GM19468 (cell line): ENCODE measurements around the gene NLN.
"Not testable (repeated sequence)": the region's sequence is repeated elsewhere in the genome, so short reads cannot be mapped to it uniquely, and the experiment has no call there.

Experiments used
- ATAC-seq: cut with Tn5 transposase; IDR thresholded peaks from one replicate; pipeline ENCODE4 v1.9.1; 2021; ENCODE audit warnings: mild to moderate bottlenecking, moderate library complexity, moderate number of reproducible peaks; ENCODE audit not compliant: unreplicated experiment; ENCODE audit errors: extremely low read depth

NLN gene

DNA sequence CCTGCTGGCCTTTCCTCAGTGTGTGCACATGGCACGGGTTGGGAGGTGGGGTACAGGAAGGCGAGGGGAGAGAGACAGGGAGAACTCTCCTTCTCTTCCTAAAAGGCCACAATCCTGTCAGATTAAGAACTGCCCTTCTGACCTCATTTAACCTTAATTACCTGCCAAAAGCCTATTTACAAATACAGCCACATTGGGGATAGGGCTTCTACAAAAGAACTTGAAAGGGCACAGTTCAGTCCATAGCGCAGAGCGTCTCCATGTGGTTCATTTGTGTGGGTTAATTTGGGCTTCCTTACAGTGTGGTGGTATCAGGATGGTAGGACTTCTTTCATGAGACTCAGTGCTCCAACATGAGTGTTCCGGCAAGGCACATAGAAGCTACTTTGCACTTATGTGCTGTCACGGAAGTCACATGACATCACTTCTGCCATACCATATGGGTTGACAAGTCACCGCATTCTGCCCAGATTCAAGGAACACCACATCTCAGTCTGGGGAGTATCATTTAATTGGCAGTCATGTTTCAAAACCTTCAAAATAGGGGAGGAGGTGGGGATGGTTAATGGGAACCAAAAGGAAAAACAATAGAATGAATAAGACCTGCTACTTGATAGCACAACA, 46.8 kb downstream of the NLN start:
- no peak for ATAC-seq

GRCh38 chr5:65769539-65769938, 47.5 kb downstream of the NLN start:
- no peak for ATAC-seq

GRCh38 chr5:65771266-65771665, 49.3 kb downstream of the NLN start:
- no peak for ATAC-seq

DNA sequence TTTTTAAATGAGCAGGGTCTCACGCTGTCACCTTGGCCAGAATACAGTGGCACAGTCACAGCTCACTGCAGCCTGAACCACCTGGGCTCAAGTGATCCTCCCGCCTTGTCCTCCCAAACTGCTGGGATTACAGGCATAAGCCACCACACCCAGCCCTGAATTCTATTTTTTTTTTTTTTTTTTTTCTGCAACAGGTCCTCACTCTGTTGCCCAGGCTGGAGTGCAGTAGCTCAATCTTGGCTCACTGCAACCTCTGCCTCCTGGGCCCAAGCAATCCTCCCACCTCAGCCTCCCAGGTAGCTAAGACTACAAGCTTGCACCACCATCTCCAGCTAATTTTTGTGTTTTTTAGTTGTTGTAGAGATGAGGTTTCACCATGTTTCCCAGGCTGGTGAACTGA, 51.0 kb downstream of the NLN start:
- ATAC-seq = not testable (repeated sequence)

DNA sequence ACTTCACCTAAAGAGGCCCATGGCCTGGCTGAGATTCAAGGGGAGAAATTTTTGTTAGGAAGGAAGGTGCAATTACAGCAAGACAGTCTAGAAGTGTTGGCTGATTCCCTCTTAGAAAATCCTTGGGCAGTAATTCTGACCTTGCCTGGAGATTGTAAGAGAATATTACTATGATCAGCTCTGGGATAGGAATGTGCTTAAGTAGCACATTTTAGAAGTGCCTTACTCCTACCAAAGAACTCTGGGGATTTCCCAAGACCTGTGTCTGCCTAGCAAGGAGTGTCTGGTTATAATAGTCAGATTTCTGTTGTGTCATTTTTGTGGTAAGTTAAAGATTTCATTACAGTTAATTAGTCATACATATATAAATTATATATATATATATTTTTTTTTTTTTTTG, 52.3 kb downstream of the NLN start:
- no peak for ATAC-seq

DNA sequence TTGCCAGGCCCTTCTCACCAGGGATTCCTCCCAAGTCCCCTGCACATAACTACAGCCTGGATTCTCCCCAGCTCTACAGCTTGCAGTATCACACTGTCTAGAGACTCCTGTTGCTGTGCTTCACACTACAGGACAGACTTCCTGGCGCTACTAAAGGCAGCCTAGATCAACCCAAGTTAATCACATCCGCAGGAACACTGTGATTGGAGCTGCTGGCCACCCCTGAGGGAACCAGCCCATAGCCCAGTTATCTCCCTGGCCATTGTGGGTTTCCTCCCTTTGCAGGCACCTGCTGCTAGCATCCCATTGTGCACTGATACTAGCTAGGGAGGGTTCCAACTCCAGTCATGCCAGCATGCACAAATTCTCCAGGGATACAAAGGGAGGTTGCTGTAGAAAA, 53.5 kb downstream of the NLN start:
- ATAC-seq = no peak

DNA sequence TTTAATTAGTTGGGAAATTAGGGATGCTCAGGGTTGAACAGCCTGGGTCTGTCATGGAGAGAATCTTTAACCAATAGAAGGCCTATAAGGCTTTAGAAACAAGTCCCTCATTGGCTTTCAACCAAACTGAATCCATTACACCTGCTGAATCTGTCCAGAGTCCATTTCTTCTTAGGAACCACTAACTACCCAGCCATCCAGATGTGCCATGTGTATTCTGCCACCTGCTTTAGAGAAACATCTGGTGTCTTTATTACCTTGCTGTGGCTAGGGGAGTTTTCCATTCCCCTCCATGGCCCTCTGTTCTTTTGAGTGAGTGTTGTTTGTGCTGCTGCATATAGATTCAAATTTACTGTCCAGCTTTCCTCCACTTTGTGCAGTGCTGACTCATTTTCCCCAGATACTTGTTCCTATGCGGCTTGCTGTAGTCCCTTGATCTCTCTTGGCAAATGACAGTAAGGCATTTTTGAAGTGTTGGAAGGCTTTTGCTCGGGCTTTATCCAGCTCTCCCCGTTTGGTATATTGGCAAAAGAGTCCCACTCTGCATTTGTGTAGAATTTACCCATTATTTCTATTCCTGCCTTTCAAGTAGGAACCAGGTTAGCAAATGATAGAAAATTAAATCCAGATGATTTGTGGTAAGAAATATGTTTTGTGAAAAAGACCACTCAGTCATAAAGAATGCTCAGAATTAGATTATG, 54.6 kb downstream of the NLN start:
- no peak for ATAC-seq

- ATAC-seq = no peak
Measured at GRCh38 chr5:65778126-65778525, 56.1 kb downstream of the NLN start.

GRCh38 chr5:65779643-65780042, 57.6 kb downstream of the NLN start:
- no peak for ATAC-seq

DNA sequence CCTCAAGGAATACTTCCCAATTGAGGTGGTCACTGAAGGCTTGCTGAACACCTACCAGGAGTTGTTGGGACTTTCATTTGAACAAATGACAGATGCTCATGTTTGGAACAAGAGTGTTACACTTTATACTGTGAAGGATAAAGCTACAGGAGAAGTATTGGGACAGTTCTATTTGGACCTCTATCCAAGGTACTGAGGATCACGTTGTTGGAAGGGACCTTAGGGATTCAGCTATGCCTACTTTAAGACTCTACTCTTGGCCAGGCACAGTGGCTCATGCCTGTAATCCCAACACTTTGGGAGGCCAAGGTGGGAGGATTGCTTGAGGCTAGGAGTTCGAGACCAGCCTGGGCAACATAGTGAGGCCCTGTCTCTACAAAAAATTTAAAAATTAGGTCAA, 66.3 kb downstream of the NLN start:
- not testable (repeated sequence) for ATAC-seq

DNA sequence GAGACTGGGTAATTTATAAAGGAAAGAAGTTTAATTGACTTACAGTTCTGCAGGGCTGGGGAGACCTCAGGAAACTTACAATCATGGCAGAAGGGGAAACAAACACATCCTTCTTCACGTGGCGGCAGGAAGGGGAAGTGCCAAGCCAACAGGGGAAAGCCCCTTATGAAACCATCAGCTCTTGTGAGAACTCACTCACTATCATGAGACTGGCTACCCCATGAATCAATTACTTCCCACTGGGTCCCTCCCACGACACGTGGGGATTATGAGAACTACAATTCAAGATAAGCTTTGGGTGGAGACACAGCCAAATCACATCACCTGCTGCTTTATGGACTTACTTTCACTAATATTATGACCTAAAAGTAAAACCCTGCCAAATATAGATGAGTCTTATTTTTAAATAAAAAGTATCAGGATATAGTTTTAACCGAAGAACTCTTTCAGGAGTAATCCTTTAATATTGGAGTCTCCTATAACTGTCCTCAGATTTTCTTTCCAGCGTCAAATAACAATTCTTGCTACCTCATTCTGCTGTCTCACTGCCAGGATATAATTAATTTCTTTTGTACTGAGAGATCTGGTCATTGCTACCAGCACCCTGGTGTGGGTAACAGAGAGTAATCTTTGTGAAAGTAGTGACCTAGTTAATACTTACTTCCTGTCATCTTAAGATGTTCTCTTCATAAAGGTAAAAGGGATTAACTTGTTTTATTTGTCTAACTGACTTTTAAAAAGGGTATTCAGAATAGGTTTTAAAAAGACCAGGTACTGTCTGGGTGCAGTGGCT, 68.6 kb downstream of the NLN start:
- no peak for ATAC-seq

GRCh38 chr5:65791712-65792673, 70.0 kb downstream of the NLN start:
- no peak for ATAC-seq

- no peak for ATAC-seq
Measured at GRCh38 chr5:65796269-65796668, 74.3 kb downstream of the NLN start.

GRCh38 chr5:65796751-65797316, 74.8 kb downstream of the NLN start:
- no peak for ATAC-seq

GRCh38 chr5:65797481-65797880, 75.5 kb downstream of the NLN start:
- ATAC-seq = no peak

DNA sequence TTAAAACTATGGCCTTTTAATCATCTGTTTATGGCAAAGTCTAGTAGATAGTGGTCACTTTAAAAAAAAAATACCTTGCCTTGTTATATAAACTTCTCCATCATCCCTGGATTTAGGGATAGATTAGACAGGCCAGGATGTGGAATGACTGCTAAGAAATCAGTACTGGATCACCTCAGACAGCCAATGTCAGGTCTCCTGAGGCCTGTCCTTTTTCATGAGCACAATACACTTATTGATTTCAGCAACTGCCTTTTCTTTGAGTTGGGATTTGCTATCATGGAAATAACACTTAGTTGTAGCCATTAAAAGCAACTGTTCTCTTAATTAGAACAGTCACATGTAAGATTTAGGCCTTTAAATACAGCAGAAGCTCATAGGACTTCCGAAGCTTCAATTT, 77.9 kb downstream of the NLN start:
- no peak for ATAC-seq

DNA sequence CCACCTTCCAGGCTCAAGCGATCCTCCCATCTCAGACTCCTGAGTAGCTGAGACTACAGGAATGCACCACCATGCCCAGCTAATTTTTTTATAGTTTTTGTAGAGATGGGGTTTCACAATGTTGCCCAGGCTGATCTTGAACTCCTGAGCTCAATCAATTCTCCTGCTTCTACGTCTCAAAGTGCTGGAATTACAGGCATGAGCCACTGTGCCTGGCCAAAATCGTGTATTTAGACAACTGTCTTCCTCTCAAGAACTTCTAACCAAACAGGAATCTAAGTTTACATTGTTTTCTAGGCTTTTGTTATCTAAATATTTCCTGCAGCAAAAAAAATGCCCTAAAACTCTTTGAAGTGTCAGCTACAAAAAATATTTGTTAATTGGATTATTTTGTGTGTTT, 78.8 kb downstream of the NLN start:
- no peak for ATAC-seq

DNA sequence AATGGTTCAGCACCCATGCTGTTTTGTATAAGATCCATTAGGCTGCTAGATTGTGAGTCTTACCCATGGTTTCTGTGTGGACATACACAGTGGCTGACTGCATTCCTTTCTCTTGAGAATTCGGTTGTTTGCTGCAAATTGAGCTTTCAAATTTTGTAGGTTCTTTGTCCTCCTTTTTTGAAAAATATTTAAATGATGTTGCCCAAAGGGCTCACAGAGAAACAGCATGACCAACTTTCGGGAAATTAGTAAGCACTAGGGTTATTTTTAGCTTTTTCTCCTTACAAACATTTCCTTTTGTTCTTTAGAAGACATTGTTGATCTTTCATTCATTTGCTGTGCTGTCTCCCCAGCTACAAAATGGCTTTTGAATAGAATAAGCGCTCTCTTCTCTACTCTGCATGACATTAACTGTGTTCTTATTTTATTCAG, 79.4 kb downstream of the NLN start:
- no peak for ATAC-seq

DNA sequence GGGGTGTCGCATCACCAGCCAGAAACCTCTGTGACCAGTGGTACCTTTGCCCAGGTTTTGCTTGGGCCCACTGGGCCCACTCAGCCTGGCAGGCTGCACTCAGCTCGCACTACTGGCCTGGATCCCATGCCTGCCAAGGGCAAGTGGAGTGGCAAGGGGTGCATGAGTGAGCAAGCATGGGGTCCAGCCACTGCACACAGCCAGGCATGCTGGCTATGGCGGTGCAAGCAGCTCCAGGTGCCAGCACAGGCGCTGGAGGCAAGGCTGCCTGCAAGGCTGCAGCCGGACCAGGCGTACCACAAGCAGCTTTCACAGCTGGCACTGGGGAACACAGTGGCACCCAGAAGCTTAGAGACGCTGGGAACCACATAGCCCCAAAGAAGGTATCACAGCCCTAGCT, 80.1 kb downstream of the NLN start:
- no peak for ATAC-seq

DNA sequence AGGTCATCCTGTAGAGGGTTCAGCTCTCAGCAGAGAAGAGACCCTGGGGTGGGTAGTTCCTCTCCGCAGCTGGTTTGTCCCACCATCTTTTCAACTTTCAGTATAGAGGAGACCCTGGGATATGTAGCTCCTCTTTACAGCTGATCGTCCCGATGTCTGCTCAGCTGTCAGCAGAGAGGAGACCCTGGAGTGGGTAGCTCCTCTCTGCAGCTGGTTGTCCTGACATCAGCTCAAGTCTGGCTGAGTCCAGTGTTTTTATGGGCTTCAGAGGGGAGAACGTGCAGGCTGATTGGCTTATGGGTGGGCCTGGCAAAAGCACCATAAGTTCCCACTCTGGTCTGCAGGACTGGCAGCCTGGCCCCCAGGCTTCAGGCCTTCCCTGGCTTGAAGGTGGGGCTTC, 80.8 kb downstream of the NLN start:
- no peak for ATAC-seq
